MG63 (cell line): Measurements from ENCODE around the gene RPS21. TPM values are rescaled to one million over a fixed set of nuclear protein-coding genes. Genes with fewer than 3 reads are reported as not detected.

Experiments used
- DNase-seq: peaks from one replicate; pipeline ENCODE4 v3.0.0-alpha.2; 2020
- H3K27me3 ChIP-seq: fragments of 250-450 bp; sonication (Bioruptor Pico); 2 replicates; pipeline ENCODE4 v1.5.1; 2020; ENCODE audit warnings: mild to moderate bottlenecking, moderate library complexity
- H3K36me3 ChIP-seq: fragments of 250-450 bp; sonication (Bioruptor Pico); 2 replicates; pipeline ENCODE4 v1.5.1; 2020; ENCODE audit warnings: mild to moderate bottlenecking, moderate library complexity
- H3K4me3 ChIP-seq: fragments of 250-450 bp; sonication (Bioruptor Pico); 2 replicates; pipeline ENCODE4 v1.5.1; 2020; ENCODE audit warnings: mild to moderate bottlenecking, moderate library complexity
- H3K9me3 ChIP-seq: fragments of 250-450 bp; sonication (Bioruptor Pico); 2 replicates; pipeline ENCODE4 v1.5.1; 2020; ENCODE audit warnings: mild to moderate bottlenecking, moderate library complexity
- total RNA-seq: library from RNA; depleted of rRNA; stranded (reverse); fragments of >200 nt; shearing (Covaris generic); gene quantifications from 2 replicates; pipeline ENCODE4 v1.2.3, GENCODE V29; 2014; ENCODE audit warnings: low replicate concordance

RPS21 gene
- total RNA-seq, 1 experiment from 2014 or later, result 2,164 TPM

DNA sequence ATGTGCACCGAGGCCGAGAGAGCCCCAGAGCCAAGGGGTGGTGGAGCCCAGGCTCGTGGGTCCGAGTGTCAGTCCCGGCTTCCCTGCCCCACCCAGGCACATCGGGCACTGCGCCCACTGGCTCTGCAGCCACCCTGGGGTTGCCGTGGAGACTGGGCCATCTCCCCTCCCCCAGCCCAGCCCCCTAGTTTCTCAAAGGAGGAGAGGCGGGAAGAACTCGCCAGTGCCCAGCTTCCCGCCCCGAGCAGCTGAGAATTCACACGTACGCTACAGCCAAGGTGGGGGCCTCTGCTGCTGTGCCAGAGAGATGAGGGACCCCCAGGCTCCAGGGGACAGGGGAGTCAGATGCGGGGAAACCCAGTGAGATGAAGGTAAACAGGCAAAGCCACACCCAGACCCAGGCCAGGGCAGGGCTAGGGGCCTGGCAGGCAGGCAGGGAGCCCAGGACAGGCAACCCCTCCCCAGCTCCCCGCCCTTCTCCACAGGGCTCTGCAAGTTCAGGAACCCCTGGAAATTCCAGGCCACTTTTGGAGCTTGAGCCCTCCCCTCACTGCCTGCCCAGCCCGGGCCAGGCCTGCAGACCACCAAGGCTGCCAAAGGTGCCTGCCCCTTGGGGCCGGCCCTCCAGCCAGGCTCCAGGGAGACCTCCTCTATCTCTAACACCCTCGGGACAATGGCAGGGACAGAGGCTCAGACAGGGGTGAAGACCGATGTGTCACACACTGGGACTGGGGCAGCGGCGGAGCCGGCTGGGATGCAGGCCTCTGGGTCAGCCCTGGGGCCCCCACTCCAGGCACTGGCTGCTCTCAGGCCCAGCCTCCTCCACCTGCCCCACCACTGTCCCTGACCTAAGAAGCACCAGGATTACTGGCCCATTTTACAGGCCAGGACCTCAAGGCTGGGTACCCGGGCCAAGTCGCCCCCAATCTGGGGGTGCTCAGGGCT is 25.8 kb upstream of the RPS21 start:
- no peaks in the 10 kb centered on the region for H3K9me3 ChIP-seq
- H3K4me3 ChIP-seq, result no peak overlapping the region
- DNase-seq, result no peak
- peaks cover 32% of the 10 kb centered on the region for H3K36me3 ChIP-seq
- no peaks in the 10 kb centered on the region for H3K27me3 ChIP-seq

- no peak for DNase-seq
- Histone ChIP-seq H3K9me3 (no peaks in the 10 kb centered on the region), H3K27me3 (no peaks in the 10 kb centered on the region), H3K36me3 (peaks cover 28% of the 10 kb centered on the region), H3K4me3 (no peak overlapping the region)
Measured at GRCh38 chr20:62361799-62362589, 24.9 kb upstream of the RPS21 start.

DNA sequence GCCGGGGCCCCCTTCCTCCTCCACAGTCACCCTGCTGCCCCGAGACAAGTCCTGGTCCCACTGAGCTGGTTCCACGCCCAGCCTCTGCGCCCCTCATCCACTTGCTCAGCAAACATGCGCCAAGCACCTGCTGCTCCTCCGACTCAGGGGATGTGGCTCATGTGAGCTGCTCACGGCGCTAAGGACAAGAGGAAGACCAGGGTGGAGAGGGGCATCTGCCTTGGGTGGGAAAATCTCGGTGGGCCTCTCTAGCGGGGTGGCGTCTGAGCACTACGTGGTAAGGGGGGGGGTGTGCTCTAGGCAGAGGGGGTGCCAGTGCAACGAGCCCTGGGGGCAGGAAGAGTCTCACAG is 24.3 kb upstream of the RPS21 start:
- H3K9me3 ChIP-seq, result no peaks in the 10 kb centered on the region
- no peak for DNase-seq
- H3K4me3 ChIP-seq, result no peak overlapping the region
- H3K27me3 ChIP-seq, result no peaks in the 10 kb centered on the region
- H3K36me3 ChIP-seq, result peaks cover 28% of the 10 kb centered on the region

- Histone ChIP-seq H3K4me3 (no peak overlapping the region), H3K36me3 (peaks cover 28% of the 10 kb centered on the region), H3K9me3 (no peaks in the 10 kb centered on the region), H3K27me3 (no peaks in the 10 kb centered on the region)
- no peak for DNase-seq
Measured at GRCh38 chr20:62362991-62363919, 23.6 kb upstream of the RPS21 start.

DNA sequence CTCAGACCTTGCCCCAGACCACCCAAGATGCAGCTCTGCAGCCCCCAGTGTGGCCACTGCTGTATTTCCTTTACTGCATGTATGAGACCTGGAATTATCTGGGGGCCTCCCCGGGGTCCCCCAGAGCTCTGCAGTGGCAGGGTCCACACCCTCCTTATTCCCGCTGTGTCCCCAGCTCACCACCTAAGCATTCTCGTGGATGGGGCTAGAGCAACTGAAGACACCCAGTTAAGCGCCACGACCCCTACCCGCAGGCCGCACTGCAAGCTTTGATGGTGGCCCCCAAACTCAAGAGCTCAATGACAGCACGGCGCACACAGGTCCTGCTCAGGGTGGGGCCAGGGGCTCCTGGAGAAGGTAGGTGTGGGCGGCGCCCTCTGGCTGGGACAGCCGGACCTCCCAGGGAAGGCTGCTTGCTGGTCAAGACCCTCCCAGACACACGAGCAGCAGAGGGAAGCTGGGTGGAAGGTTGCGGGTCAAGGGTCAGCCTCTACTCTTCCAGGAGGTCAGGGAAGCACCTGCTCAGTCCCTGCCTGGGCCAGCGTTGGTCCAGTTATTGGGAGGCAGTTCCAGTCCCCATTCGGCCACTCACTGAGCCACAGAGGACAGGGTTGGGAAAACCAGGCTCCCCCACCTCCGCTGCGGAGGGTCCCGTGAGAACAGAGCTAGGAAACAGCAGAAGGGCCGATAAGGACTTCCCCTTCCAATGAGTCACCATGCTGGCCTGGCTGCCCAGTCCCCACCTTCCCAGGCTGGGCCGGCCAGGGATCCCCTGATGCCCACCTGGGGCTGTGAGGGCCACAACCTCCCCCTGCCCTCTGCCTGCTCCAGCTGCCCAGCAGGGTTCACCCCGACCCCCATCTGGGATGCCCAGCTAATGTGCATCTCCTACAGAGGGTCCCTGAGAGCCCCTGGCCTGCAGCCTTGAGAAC is 22.7 kb upstream of the RPS21 start:
- Histone ChIP-seq H3K4me3 (no peak overlapping the region), H3K27me3 (no peaks in the 10 kb centered on the region), H3K9me3 (no peaks in the 10 kb centered on the region), H3K36me3 (peaks cover 23% of the 10 kb centered on the region)
- no peak for DNase-seq

- H3K4me3 ChIP-seq, result peak overlapping the region; percentile 91
Measured at GRCh38 chr20:62364911-62365736, 21.8 kb upstream of the RPS21 start.

GRCh38 chr20:62365814-62366369 is 21.0 kb upstream of the RPS21 start:
- Histone ChIP-seq H3K4me3 (peak overlapping the region; percentile 91), H3K36me3 (peaks cover 20% of the 10 kb centered on the region), H3K27me3 (no peaks in the 10 kb centered on the region), H3K9me3 (no peaks in the 10 kb centered on the region)
- DNase-seq, result peak; percentile 60

More at GRCh38 chr20:62364911-62365736, 21.8 kb upstream of the RPS21 start:
- no peak for DNase-seq
- Histone ChIP-seq H3K36me3 (peaks cover 23% of the 10 kb centered on the region), H3K9me3 (no peaks in the 10 kb centered on the region), H3K27me3 (no peaks in the 10 kb centered on the region)

DNA sequence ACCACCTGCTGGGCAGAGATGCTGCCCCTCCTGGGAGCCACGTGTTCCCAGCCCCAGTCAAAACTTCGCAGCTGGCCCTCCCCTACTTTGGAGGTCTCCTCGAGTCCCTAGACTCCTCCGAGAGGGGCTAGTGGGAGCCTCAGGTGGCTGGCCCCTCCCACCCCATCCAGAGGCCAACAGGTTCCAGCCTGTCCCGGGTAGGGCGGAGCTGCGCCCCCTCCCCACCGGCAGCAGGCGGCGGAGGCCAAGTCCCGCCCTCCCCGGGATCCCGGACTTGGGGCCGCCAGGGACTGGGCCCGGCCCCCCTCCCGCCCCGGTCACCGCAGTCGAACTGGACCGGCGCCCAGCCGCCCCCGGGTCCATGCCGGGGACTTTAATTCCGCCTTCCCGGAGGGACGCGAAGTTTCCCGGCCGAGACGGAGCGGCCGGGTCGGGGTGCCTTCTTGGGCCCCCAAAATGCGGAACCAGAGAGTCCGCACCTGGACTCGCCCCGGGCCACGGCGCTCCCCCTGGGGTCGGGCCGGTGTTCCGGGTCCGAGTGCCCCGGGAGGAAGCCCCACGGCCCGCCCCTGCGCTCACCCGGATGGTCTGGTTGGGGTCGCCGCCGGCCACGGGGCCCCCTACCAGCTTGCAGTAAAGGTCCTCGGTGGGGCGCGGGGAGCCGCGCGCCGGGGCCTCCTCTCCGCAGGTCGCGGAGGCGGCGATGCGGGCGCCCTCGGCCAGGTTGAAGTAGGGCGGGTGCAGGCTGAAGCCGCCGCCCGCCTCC is 20.4 kb upstream of the RPS21 start:
- H3K36me3 ChIP-seq, result peaks cover 18% of the 10 kb centered on the region
- H3K27me3 ChIP-seq, result no peaks in the 10 kb centered on the region
- peak; percentile 63 for DNase-seq
- H3K9me3 ChIP-seq, result no peaks in the 10 kb centered on the region
- peak overlapping the region; percentile 91 for H3K4me3 ChIP-seq

GRCh38 chr20:62367136-62367632 is 19.7 kb upstream of the RPS21 start, which contains the start of gene LAMA5:
LAMA5 (minus strand) TSS chr20:62367312; CDS start chr20:62367245, 67 bp downstream.
- Histone ChIP-seq H3K4me3 (peak within 1 kb of the TSS; percentile 91), H3K9me3 (no peaks in the 10 kb centered on the region), H3K27me3 (no peaks in the 10 kb centered on the region), H3K36me3 (peaks cover 13% of the 10 kb centered on the region)
- peak; percentile 61 for DNase-seq

- Histone ChIP-seq H3K27me3 (no peaks in the 10 kb centered on the region), H3K9me3 (no peaks in the 10 kb centered on the region), H3K4me3 (peak overlapping the region; percentile 21), H3K36me3 (peaks cover 13% of the 10 kb centered on the region)
- peak; percentile 73 for DNase-seq
Measured at GRCh38 chr20:62367633-62368391, 19.1 kb upstream of the RPS21 start.

GRCh38 chr20:62368392-62368975 is 18.4 kb upstream of the RPS21 start:
- DNase-seq, result peak; percentile 59
- H3K27me3 ChIP-seq, result no peaks in the 10 kb centered on the region
- H3K36me3 ChIP-seq, result peaks cover 13% of the 10 kb centered on the region
- no peak overlapping the region for H3K4me3 ChIP-seq
- H3K9me3 ChIP-seq, result no peaks in the 10 kb centered on the region

DNA sequence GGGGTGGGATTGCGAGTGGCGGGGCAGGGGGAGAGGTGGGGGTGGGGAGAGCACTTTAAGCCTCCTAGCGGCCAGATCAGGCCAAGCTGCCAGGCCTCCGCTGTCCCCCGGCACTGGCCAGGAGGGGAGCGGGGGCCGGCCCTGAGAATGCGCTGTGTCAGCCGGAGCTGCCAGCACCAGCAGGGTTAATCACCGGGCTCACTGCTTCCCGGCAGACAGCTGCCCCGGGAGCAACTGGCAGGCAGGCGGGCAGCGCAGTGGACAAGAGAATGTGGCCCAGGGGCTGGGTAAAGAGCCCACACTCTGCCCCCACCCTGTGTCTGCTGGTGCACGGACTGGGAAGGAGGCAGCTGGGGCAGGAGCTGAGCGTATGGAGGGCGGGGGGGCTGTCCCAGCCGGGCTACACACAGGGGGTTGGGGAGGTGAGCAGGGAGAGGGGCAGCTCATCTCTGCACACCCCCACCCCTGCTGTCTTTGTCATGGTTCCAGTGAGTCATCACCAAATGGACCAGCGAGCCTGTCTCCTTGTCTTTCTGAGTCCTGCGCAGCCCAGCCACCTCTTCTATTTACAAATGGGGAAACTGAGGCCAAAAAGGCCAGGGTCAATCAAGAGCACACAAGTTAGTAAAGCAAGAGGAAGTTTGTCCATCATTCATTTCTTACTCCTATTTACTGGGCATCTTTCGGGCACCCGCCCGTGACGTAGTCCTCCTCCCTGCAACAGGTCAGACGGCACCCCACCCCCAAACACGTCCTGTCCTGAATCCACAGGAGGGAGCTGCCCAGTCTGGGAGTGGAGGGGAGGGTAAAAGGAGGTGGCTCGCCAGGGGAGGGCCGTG is 17.7 kb upstream of the RPS21 start:
- peaks cover 13% of the 10 kb centered on the region for H3K36me3 ChIP-seq
- no peak overlapping the region for H3K4me3 ChIP-seq
- H3K27me3 ChIP-seq, result no peaks in the 10 kb centered on the region
- H3K9me3 ChIP-seq, result no peaks in the 10 kb centered on the region
- peak; percentile 91 for DNase-seq
